Smooth muscle cell (in vitro differentiated cells): ENCODE data around the gene TESPA1. TPM values are rescaled to one million over a fixed set of nuclear protein-coding genes. Genes with fewer than 3 reads are reported as not detected.
"Not testable (repeated sequence)": the region's sequence is repeated elsewhere in the genome, so short reads cannot be mapped to it uniquely, and the experiment has no call there.

Experiments
- DNase-seq: peaks from one replicate; lab custom pipeline; 2025; ENCODE audit not compliant: unreplicated experiment; lab: John Stamatoyannopoulos, UW
- H2AFZ ChIP-seq: fragments of 200-600 bp; sonication (generic); 2 replicates; pipeline ENCODE4 v1.6.0; 2016; ENCODE audit warnings: antibody characterized with exemption, low read depth, mild to moderate bottlenecking
- H3F3A ChIP-seq: fragments of 200-600 bp; sonication (generic); 2 replicates; pipeline ENCODE4 v1.6.0; 2017; ENCODE audit warnings: antibody characterized with exemption, low read depth
- H3K27ac ChIP-seq: fragments of 200-600 bp; sonication (generic); 2 replicates; pipeline ENCODE4 v1.5.1; 2016; ENCODE audit warnings: low read depth, mild to moderate bottlenecking
- H3K27me3 ChIP-seq: fragments of 200-600 bp; sonication (generic); 2 replicates; pipeline ENCODE4 v1.6.1; 2016; ENCODE audit warnings: low read depth, mild to moderate bottlenecking
- H3K36me3 ChIP-seq: fragments of 200-600 bp; sonication (generic); 2 replicates; pipeline ENCODE4 v1.5.1; 2016; ENCODE audit warnings: low read depth
- H3K4me1 ChIP-seq: fragments of 200-600 bp; sonication (generic); 2 replicates; pipeline ENCODE4 v1.5.1; 2016; ENCODE audit warnings: low read depth
- H3K4me2 ChIP-seq: fragments of 200-600 bp; sonication (generic); 2 replicates; pipeline ENCODE4 v1.6.0; 2016; ENCODE audit warnings: mild to moderate bottlenecking
- H3K4me3 ChIP-seq: fragments of 200-600 bp; sonication (generic); 2 replicates; pipeline ENCODE4 v1.5.1; 2016; ENCODE audit warnings: mild to moderate bottlenecking
- H3K79me2 ChIP-seq: fragments of 200-600 bp; sonication (generic); 2 replicates; pipeline ENCODE4 v1.6.0; 2016; ENCODE audit warnings: low read depth, mild to moderate bottlenecking
- H3K9ac ChIP-seq: fragments of 200-600 bp; sonication (generic); 2 replicates; pipeline ENCODE4 v1.6.0; 2016; ENCODE audit warnings: low read depth
- H3K9me3 ChIP-seq: fragments of 200-600 bp; sonication (generic); replicated peaks from 2 replicates; pipeline ENCODE4 v1.5.1; 2016; ENCODE audit warnings: low read depth
- H4K20me1 ChIP-seq: fragments of 200-600 bp; sonication (generic); 2 replicates; pipeline ENCODE4 v1.6.0; 2016; ENCODE audit warnings: low read depth
- CTCF ChIP-seq: fragments of 200-600 bp; sonication (generic); IDR thresholded peaks from 2 replicates; pipeline ENCODE4 v1.5.1; 2017; ENCODE audit warnings: borderline replicate concordance, mild to moderate bottlenecking, antibody characterized with exemption; ENCODE audit not compliant: insufficient read depth, poor library complexity, severe bottlenecking
- WGBS: methylation state at CpG from one replicate; pipeline ENCODE4 v1.1.7; 2016; ENCODE audit warnings: low lambda C conversion rate; 5-methylcytosine and 5-hydroxymethylcytosine counted together
- polyA plus RNA-seq: library from polyadenylated mRNA; unstranded; fragments of >200 nt; fragmentation: Nextera tagmentation; extraction: Ambion mirVana; gene quantifications from 2 replicates; pipeline ENCODE4 v1.2.1, GENCODE V29; 2016
- total RNA-seq: library from RNA; depleted of rRNA; stranded (reverse); fragments of >200 nt; gene quantifications from 2 replicates; pipeline ENCODE4 v1.2.3, GENCODE V29; 2014

The TESPA1 gene
- total and polyA plus RNA-seq, 2 experiments from 2014 or later, result not detected

- Histone ChIP-seq H3F3A (no peaks in the 10 kb centered on the region), H3K4me3 (no peak overlapping the region), H3K27me3 (no peaks in the 10 kb centered on the region), H3K4me1 (no peaks in the 10 kb centered on the region), H3K4me2 (no peak overlapping the region), H3K9me3 (no peaks in the 10 kb centered on the region), H3K79me2 (no peaks in the 10 kb centered on the region), H3K36me3 (no peaks in the 10 kb centered on the region), H2AFZ (no peak overlapping the region), H3K9ac (no peak overlapping the region), H4K20me1 (no peaks in the 10 kb centered on the region), H3K27ac (no peak overlapping the region)
- TF ChIP-seq CTCF, result no peak
- 76% methylated on average over 1 of the region's 1 CpG for WGBS
- DNase-seq, result no peak
These were observed 36.4 kb downstream of the TESPA1 start for GRCh38 chr12:54948171-54948570.

- no peaks in the 10 kb centered on the region for H3K36me3 ChIP-seq
- no peaks in the 10 kb centered on the region for H4K20me1 ChIP-seq
- no peak overlapping the region for H3K9ac ChIP-seq
- H3K9me3 ChIP-seq, result no peaks in the 10 kb centered on the region
- no peak overlapping the region for H3K4me3 ChIP-seq
- no peak for TF ChIP-seq CTCF
- H3K27me3 ChIP-seq, result no peaks in the 10 kb centered on the region
- peaks cover 7% of the 10 kb centered on the region for H3K4me1 ChIP-seq
- DNase-seq, result no peak
- no peak overlapping the region for H3K4me2 ChIP-seq
- 85% methylated on average over 2 of the region's 2 CpGs for WGBS
- H3K27ac ChIP-seq, result no peak overlapping the region
- H3F3A ChIP-seq, result no peaks in the 10 kb centered on the region
- no peaks in the 10 kb centered on the region for H3K79me2 ChIP-seq
- H2AFZ ChIP-seq, result no peak overlapping the region
These were observed 39.5 kb downstream of the TESPA1 start for GRCh38 chr12:54945082-54945481.

GRCh38 chr12:54943292-54943691, 41.3 kb downstream of the TESPA1 start:
- H3K4me3 ChIP-seq, H3K4me2 ChIP-seq, H3K27me3 ChIP-seq, H2AFZ ChIP-seq, H3K79me2 ChIP-seq, DNase-seq, H3K4me1 ChIP-seq, H3K27ac ChIP-seq, H3K9ac ChIP-seq, H3K36me3 ChIP-seq, H3K9me3 ChIP-seq, H4K20me1 ChIP-seq, H3F3A ChIP-seq: not testable (repeated sequence)
- WGBS, result 77% methylated on average over 4 of the region's 4 CpGs

- no peak for DNase-seq
- H3K9ac ChIP-seq, result no peak overlapping the region
- no peaks in the 10 kb centered on the region for H3K36me3 ChIP-seq
- H3K4me2 ChIP-seq, result no peak overlapping the region
- H3K9me3 ChIP-seq, result no peaks in the 10 kb centered on the region
- no peak overlapping the region for H3K27ac ChIP-seq
- no peaks in the 10 kb centered on the region for H3K79me2 ChIP-seq
- 87% methylated on average over 3 of the region's 3 CpGs for WGBS
- H2AFZ ChIP-seq, result no peak overlapping the region
- no peaks in the 10 kb centered on the region for H4K20me1 ChIP-seq
- no peaks in the 10 kb centered on the region for H3K27me3 ChIP-seq
- H3K4me1 ChIP-seq, result peaks cover 7% of the 10 kb centered on the region
- no peak for TF ChIP-seq CTCF
- no peaks in the 10 kb centered on the region for H3F3A ChIP-seq
- H3K4me3 ChIP-seq, result no peak overlapping the region
These were observed 42.9 kb downstream of the TESPA1 start for GRCh38 chr12:54941659-54942058.
